ENCODE measurements around the gene ST6GALNAC1.

GRCh38 chr17:76617838-76618237 lies 25.7 kb downstream of the ST6GALNAC1 start:
- TF ChIP-seq, protein P1, sequence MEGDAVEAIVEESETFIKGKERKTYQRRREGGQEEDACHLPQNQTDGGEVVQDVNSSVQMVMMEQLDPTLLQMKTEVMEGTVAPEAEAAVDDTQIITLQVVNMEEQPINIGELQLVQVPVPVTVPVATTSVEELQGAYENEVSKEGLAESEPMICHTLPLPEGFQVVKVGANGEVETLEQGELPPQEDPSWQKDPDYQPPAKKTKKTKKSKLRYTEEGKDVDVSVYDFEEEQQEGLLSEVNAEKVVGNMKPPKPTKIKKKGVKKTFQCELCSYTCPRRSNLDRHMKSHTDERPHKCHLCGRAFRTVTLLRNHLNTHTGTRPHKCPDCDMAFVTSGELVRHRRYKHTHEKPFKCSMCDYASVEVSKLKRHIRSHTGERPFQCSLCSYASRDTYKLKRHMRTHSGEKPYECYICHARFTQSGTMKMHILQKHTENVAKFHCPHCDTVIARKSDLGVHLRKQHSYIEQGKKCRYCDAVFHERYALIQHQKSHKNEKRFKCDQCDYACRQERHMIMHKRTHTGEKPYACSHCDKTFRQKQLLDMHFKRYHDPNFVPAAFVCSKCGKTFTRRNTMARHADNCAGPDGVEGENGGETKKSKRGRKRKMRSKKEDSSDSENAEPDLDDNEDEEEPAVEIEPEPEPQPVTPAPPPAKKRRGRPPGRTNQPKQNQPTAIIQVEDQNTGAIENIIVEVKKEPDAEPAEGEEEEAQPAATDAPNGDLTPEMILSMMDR (IDR thresholded peaks at IDR 0.05; ENCODE audit: low read length) = no peak
- TF ChIP-seq EZH2 (IDR thresholded peaks at IDR 0.05; ENCODE audit: borderline replicate concordance, low read length) = no peak

Measured in OCI-LY1 (cell line).